NCI-H510A treated with DMSO at 0.1 percent for 48 hours (cell line): ENCODE measurements around the gene PIAS2.
"Not testable (repeated sequence)": the region's sequence is repeated elsewhere in the genome, so short reads cannot be mapped to it uniquely, and the experiment has no call there.

Source experiments
- DNase-seq: peaks from one replicate; lab custom pipeline; 2025; lab: John Stamatoyannopoulos, UW

Gene PIAS2

DNA sequence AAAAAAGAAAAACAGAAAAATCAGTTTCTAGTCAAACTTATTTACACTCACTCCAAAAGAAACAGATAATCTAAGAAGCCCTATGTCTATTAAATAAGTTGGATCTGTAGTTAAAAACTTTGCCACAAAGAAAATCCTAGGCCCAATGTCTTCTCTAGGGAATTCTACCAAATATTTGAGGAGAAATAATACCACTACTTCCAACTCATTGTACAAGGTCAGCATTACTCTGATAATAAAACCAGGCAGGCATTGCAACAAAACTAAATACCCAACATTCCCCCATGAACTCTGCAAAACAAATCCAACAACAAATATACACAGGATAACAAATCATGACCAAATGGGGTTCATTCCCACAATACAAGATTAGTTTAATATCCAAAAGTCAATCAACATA is 86.7 kb downstream of the PIAS2 start:
- no peak for DNase-seq

GRCh38 chr18:46829947-46830346 is 87.4 kb downstream of the PIAS2 start:
- no peak for DNase-seq

GRCh38 chr18:46829531-46829930 is 87.8 kb downstream of the PIAS2 start:
- no peak for DNase-seq

- no peak for DNase-seq
These were observed 95.2 kb downstream of the PIAS2 start for GRCh38 chr18:46821856-46822711.

- DNase-seq: no peak
These were observed 96.4 kb downstream of the PIAS2 start for GRCh38 chr18:46820863-46821262.

GRCh38 chr18:46815661-46816060 is 101.6 kb downstream of the PIAS2 start:
- DNase-seq: no peak

DNA sequence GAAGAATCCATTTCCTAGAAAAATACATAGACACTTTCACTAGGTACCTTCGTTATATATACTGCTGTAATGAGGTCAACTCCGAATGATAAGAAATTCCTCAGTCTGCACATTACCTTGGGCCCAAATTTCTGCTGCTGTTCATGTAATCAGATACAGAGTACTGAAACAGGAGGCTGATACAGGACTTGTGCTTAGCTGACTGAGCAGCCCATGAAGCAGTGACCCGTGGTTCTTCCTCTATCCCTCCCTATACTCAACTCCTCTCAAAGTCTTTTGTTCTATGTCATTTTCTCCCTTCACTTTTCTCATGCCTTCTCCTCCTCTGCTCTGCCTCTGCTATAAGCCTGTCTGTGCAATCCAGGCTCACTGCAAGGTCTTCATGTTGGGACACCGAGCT is 102.9 kb downstream of the PIAS2 start:
- DNase-seq: no peak

GRCh38 chr18:46812311-46812710 is 105.0 kb downstream of the PIAS2 start:
- no peak for DNase-seq

DNA sequence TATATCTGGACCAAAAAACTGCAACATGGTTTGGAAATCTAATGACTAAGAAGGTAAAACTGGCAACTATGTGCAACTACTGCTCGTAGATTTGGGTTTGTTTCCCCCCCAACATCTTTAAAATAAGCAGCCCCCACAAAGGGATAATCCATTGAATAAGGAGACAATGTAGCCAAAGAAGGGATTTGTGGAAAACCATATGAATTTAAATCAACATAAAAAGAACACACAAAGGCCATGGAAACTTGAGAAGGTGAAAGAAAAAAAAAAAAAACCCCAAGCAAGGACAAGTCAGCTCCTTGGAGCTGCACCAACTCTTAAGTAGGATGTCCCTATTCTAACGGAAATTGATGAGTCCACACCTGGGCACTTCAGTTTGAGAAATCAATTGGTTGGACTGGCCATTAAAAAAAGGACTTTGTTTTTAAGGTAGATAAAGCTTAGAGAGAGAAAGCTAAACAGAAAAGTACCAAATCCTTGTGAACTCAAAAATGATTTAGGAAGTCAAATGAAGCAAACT is 106.8 kb downstream of the PIAS2 start:
- DNase-seq: no peak

DNA sequence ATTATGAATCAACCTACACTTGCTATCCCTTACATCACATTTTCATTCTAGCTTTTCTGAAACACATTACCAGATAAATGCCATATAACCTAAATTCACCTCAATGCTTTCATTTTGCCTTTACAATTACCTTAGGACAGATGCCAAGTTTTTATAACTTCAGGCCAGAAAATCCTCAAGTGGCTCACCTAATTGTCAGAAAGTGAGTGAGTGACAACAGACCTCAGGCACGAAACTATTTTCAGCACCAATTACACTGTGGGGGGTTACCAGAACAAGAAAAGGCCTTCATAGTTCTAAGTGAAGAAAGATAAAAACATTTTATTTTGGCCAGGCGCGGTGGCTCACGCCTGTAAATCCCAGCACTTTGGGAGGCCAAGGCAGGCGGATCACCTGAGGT is 108.2 kb downstream of the PIAS2 start:
- no peak for DNase-seq

GRCh38 chr18:46795945-46796344 is 121.4 kb downstream of the PIAS2 start:
- not testable (repeated sequence) for DNase-seq

- no peak for DNase-seq
These were observed 122.7 kb downstream of the PIAS2 start for GRCh38 chr18:46794607-46795006.

DNA sequence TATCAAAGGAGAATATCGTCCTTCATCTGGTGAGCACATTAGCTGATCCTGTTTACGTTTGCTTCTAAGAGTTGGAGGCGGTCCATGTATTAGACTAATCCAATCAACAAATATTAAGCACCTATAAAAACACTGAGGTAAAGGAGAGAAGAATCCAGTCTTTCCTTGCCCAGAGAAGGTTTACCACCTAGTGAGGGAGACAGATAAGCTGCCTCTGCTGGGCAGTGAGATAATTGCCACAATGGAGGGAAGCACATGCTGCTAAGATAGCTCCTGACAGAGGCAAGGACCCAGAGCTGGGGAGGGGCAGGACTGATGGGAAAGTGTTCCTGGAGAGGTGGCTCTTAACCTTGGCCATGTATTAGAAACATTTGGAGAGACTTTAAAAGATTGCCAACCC is 123.7 kb downstream of the PIAS2 start:
- DNase-seq: no peak

- no peak for DNase-seq
These were observed 128.2 kb downstream of the PIAS2 start for GRCh38 chr18:46789088-46789487.

- no peak for DNase-seq
These were observed 129.6 kb downstream of the PIAS2 start for GRCh38 chr18:46787674-46788073.

DNA sequence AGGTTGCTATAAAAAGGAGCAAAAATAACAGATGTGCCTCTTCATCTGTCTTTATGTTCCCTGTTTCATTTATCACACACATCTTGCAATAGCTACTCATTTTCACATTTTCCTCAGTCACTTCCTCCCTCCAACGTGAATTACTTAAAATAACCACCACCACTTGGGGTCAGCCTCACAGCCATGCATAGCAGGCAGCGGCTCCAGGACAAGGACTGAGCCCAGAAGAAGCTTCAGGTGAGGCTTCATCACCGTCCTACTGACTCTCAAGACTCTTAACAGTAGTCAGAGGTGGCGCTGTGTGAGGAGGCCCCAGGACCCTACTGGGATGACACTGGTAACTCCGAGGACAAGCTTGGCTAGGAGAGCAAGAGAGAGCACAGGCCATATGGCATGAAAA is 144.9 kb downstream of the PIAS2 start:
- DNase-seq: no peak

- DNase-seq: no peak
These were observed 146.2 kb downstream of the PIAS2 start for GRCh38 chr18:46771141-46771540.

DNA sequence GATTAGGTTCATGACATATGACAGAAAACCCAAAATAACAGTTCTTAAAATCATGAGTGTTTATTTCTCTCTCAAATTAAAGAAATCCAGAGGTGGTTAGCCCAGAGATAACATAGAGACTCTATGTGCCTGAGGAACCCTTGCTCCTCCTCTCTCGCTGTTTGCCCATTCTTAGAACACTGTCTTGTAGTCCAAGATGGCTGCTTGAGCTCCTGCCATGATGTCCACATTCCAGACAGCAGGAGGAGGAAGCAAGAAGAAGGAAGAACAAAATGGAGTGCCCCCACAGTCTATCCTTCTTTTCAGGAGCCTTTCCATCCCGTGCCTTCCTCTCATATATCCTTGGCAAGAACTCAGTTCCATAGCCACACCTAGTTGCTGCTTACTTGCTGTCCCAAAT is 146.6 kb downstream of the PIAS2 start:
- no peak for DNase-seq

DNA sequence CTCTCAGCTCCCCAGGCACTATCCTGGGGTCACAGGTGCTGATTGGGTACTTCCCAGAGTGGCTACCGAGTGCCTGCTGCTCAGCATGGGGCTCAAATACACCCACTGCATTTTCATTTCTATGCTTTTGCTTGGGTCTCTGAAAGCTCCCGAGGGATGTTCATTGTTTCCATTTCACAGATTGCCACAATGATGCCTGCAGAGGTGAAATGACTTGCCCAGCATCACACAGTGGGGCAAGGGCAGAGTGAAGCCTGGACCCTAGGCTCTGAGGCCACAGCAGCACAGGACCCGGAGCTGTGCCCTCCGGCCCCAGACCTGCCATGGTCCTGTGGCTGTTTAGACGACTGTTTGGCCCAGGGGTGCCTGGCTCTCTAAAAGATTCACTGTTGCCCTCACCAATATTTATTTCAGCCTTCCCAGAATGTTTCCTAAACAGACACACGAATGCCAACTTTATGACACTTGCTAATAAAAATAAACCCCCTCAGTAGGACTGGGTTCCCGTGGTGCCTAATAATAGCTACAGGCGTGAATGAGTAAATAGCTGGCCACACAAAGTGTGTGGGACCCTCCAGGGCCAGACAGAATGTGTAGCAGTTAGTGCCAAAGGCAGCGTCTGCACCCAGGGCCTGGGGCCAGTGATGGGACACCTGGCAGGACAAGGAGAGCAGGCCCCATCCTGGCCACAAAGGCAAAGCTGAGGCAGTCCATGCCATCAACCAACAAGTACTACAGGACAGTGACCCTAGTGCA is 149.0 kb downstream of the PIAS2 start:
- DNase-seq: no peak

DNA sequence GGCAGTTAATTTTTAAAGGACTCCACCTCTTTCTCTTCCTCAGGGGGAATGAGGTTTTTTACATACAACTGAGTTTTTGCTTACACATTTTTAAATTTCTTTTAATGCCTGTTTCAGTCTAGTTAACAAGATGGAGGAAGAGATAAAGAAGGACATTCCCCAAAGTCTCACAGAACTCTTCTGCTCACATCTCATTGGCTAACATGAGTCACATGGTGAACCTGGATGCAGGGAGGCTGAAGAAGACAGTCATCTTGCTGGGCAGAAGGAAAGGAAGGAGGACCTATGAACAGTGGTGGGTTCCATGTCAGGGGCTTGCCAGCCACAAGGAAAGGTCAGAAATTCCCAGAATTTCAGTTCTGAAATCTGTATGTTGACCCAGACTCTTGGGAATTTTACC is 150.1 kb downstream of the PIAS2 start:
- no peak for DNase-seq

DNA sequence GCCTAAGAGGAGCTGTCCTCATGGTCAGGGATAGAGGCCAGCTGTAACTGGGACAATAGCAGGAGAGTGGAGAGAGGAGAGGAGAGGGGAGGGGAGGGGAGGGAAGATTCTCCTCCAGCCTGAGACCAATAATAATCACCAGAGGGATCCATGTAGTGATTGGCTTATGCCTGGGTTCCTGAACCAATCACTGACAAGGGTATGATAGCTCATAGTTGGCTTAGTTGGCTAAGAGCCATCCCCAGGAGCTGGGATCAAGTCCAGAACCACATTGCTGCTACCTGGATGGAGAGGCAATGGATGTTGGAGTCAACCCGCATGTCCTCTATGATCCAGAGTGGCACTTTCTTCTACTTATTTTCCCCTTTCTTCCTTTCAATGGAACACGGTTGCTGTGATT is 152.7 kb downstream of the PIAS2 start:
- no peak for DNase-seq

GRCh38 chr18:46761059-46761769 is 156.1 kb downstream of the PIAS2 start:
- DNase-seq: peak; percentile 43

DNA sequence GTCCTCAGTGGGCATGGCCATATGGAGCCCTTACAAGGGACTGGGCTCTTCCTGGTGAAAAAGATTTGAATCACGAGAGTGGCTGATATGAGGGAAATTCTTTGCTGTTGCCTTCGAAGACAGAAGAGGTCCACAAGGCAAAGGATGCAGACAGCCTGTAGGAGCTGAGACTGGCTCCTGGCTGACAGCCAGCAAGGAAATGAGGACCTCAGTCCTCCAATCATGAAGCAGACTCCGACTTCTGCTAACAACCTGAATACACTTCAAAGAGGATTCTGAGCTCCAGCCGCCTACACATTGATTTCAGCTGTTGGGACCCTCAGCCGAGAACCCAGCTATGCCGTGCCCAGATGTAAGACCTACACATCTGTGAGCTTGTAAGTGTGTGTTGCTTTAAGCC is 157.4 kb downstream of the PIAS2 start:
- DNase-seq: no peak
